NCI-H128 (cell line): ENCODE measurements around the gene INSL3.

Source experiments
- DNase-seq: peaks from one replicate; lab custom pipeline; 2025; ENCODE audit not compliant: unreplicated experiment; lab: John Stamatoyannopoulos, UW

Gene INSL3

DNA sequence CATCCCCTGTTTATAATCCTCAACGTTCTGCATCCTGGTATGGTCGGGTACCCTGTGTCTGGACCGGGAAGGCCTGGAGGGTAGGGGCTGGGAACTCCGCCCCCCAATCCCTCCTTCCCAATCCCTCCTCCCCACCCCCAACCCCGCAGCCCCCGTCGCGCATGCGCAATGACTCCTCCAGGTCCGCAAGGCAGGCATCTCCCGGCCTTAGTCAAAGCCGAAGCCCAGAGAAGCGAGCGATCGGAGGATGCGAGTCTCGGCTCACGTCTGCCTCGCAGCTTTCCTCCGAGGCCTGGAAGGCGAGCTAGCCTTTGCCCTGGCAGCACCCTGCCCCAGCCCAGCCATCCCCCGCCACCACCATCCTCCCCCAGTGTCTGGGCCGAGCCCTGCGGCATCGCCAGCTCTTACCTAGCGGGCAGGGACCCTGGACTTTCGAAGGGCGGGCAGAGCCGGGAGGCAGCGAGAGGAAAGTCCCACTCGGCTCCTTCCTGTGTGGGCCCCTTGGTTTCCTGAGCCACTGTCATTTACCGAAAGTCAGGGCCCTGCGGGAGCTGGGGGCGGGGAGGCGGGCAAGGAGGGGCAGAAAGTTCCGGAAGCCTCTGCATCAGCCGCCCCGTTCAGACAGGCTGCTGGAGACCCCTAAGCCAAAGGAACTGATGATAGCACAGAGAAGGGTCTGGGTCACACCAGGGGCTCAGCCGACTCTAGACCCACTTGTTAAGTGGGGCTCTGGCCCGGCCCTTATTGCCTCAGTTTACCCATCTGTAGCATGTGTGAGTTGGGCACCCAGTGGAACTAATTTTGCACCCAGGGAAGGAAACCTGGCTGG, 26.4 kb upstream of the INSL3 start, which contains the start of gene JAK3:
Gene JAK3, minus strand, starts transcription at position 445 of the 829 bp plus-strand sequence. CDS start 3,565 bp downstream, outside the sequence.
- peak; percentile 20 for DNase-seq

DNA sequence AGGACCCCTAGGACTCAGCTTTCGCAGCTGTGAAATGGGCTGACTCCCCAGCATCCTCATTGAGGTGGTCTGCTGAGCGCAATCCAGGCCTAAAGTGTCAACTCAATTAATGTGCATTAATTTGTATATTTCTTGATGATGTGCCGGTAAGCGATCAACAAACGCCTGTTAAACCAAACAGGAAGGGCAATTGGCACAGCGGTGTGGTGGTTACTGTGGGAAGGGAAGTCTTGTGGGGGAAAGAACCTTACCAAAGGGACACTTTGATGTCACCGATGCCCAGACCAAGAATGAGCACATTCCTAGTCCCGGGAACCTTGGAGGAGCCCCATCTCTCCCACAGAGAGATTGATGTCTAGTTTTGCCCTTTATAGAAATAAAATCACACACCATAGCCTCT, 24.8 kb upstream of the INSL3 start:
- DNase-seq: no peak

DNA sequence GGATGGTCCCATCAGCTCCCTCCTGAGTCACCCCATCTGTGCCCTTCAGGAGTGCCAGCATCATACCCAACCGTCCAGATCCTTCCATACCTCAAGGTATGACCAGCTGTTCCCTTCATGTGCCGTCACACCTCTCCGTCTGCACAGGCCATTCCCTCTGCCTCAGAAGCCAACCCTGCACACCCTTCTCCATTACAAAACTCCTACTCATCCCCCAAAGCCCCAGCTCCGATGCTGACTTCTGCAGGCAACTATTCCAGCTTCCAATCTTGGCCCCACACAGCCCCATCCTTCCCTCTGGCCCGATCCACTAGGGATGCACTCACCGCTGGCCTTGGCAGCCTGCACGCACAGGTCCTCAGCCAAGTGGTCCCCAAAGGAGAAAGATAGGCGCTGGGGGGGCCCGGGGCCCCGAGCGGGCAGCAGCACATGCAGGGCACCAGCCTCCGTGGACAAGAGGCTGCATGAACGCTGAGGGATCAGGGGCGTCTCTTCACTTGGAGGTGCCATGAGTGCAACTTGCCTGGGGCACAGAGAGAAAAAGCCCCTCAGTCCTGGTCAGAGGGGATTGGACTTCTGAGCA, 22.7 kb upstream of the INSL3 start:
- no peak for DNase-seq

DNA sequence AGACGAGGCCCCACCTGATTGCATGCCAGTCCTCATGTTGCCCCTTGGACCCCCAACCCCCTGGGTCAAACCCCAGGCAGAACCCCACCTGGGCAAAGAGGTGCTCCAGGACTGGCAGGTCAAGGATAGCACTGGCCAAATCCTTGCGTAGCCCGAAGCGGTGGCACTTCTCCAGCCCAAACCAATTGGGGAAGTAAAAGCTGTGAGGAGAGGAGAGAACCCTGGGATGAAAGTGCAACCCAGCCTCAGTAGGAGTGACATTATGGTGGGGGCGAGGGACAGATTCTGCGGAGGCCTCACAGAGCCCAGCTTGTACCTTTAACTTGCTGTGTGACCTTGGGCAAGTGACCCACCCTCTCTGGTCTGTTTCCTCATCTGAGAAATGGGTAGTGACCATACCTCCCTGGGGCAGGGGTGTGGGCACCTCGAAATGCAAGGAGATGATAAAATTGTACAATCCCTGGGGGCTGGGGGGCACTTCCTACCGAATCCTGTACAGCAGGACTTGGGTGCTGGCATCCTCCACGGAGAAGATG, 22.0 kb upstream of the INSL3 start:
- no peak for DNase-seq

- DNase-seq: no peak
Observed at GRCh38 chr19:17842663-17843291, 21.5 kb upstream of the INSL3 start.

DNA sequence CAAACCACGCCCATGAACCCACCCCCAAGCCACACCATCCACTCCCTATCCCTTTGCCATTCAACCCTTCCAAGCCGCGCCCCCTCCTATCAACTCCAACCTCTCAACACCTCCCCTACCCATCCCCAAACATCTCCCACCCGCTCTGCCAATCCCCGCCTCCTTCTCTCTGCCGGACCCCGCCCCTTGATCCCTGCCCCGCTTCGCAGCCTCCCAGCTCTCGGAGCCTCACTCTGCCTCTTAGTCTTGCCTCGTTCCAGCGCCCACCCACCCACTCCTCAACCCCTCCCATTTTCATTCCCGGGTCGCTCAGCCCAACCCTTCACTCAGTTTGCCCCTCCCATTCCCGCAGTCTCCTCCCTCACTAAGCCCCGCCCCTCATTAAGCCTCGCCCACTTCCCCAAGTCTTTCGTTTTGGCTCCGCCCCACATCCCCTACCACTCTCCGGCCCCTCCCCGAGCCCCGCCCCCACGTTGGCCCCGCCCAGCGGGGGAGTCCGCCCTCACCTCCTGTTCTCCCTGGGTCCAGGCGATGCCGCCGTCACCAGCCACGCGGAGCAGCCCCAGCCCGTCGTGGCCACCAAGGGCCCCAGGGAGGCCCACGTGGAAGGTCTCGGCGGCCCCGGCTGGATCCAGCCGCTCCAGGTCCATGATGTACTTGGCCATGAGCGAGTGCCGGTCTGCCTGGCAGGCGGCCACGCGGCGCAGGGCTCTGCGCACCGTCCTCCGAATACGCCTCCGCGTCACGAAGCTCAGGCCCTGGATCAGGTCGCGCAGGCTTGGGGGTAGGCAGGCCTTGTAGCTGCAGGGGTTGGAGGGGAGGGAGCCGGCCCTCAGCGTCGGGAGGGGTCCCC, 20.7 kb upstream of the INSL3 start:
- DNase-seq: no peak

GRCh38 chr19:17841371-17841809, 20.1 kb upstream of the INSL3 start:
- DNase-seq: no peak

DNA sequence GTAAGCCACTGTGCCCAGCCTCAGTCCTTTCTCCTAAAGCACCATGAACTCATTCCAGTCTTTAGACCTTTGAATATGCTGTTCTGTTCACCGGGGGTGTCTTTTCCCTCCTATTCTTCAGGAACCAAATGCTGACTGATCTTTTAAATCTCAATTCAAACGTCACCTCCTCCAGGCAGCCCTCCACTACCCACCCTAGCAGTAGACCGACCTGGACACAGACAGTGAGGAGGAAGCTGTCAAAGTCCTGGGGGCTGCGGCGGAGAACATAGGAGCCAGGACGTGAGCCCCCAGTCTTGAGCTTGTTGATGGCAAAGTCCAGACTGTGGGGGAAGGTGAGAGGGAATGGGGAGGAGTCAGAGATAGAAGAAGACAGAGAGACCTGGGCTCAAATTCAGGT, 18.7 kb upstream of the INSL3 start:
- no peak for DNase-seq

DNA sequence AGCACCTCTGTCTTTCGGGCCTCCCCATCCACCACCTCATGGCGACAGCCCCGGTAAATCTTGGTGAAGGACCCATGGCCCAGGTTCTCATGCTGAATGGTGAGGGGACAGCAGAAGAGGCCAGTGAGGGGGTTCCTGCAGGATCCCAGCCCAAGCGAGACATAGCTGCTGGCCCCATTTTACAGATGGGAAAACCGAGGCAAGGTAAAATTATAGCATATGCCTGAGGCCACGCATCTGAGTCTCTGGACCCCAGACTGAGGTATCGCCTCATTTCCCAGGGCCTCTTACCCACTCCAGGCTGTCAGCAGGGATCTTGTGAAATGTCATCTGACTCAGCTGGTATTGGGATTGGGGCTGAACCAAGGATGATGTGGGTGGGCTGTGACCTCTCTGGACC, 16.7 kb upstream of the INSL3 start:
- DNase-seq: no peak

- no peak for DNase-seq
Observed at GRCh38 chr19:17836530-17836929, 15.2 kb upstream of the INSL3 start.

- no peak for DNase-seq
Observed at GRCh38 chr19:17835182-17836006, 14.1 kb upstream of the INSL3 start.

DNA sequence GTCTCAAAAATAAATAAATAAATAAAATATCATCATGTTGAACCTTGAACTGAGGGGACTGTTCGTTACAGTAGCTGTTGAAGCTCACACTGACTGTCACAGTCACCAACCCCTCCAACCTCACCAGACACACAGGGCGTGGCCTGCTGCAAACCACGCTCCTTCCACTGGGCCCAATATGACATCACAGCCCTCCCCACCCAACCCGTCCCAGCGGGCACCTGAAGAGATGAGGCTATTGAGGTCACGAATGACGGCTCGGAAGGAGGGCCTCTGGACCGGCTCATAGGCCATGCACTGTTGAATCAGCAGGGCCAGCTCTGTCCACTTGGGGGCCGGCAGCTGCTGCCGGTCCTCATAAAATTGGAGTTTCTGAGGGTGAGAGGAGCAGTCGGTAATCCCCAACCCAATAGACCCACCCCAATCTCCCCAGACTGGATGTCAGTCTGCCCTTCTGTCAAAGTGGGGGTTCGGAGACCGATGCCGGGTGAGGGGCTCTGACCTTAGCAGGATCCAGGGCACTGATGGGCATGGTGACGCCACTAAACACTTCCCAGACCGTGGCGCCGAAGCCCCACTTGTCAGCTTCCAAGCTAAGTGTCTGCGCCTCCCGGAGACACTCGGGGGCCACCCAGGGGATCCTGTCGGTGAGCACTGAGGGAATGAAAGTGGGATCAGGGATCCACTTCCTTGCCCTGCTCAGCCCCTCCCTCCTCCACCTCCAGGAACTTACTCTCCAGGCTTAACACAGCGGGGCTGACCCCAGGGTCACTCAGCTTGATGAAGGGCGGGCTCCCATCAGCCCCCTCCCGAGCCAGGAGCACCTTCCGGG, 13.2 kb upstream of the INSL3 start:
- DNase-seq: no peak

GRCh38 chr19:17832443-17833208, 11.3 kb upstream of the INSL3 start:
- DNase-seq: no peak

- no peak for DNase-seq
Observed at GRCh38 chr19:17831419-17831888, 10.1 kb upstream of the INSL3 start.

DNA sequence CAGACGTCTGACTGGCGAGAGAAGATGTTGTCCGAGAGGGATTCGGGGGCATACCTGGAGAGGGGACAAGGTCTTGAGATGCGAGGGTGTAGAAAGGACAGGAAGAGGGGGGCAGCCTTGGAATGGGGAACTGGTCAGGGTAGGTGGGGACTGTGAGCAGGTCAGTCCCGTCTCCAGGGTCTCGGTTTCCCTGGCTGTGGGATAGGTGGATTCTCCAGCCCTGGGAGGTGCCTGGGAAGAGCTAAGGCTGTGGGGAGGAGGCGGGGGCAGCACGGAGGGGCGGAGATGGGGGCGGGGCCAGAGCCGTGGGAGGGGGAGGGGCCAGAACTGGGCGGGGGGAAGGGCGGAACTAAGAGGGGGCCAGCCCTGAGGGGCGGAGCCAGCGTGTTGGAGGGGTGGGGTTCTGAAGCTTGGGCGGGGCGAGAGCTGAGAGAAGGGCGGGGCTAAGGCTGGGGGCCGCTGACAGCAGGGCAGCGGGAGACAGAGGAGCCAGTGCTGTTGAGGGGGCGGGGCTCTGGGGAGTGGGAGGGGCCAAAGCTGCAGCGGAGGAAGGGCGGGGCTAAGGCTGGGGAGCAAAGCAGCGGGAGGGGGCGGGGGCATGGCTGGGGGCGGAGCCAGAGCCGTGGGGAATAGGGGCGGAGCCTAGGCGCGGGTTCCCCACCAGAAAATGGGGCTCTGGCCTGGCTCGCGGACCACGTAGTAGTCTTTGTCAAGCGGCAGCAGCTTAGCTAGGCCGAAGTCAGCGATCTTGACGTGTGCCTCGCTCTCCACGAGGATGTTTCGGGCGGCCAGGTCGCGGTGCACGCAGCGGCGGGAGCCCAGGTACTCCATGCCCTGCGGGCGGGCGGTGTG, 9.5 kb upstream of the INSL3 start:
- DNase-seq: no peak

DNA sequence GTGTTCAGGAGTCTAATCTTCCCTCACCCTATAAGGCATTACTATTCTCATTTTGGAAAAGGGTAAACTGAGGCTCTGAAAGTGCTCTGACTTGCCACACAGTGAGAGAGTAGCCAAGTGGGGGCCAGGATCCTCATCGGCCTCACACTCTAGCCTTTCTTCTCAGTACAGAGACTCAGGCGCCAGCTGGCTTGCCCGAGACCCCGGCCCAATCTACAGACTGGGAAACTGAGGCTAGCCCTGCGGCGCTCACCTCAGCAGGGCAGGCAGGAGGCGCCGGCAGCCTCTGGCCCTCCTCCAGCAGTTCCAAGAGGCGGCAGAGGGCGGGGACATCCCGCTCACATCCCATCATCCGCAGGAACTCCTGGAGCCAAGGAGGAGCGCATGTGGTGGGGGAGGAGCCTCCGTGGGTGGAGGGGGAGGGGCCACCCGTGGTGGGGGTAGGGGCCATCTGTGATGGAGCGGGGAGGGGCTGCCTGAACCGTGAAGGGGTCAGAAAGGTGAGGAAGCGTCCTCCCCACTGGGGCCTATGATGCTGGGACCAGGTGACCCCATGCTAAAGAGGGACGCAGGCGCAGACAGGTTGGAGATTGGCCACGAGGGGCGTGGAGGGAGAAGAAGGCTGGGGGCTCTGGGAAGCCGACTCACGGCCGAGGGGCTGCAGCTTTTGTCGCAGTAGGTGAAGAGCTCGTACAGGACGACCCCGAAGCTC, 8.7 kb upstream of the INSL3 start:
- DNase-seq: no peak
